SIG-M5 (cell line): Measurements from ENCODE around the gene LDHAL6B.
"Not testable (repeated sequence)": the region's sequence is repeated elsewhere in the genome, so short reads cannot be mapped to it uniquely, and the experiment has no call there.

ENCODE experiments used
- DNase-seq: peaks from one replicate; lab custom pipeline; 2025; lab: John Stamatoyannopoulos, UW

Gene LDHAL6B

GRCh38 chr15:59206623-59207183, at the start of gene LDHAL6B:
TSS of gene LDHAL6B (plus strand) at chr15:59206843. CDS start at chr15:59206941, 98 bp downstream.
- no peak for DNase-seq

DNA sequence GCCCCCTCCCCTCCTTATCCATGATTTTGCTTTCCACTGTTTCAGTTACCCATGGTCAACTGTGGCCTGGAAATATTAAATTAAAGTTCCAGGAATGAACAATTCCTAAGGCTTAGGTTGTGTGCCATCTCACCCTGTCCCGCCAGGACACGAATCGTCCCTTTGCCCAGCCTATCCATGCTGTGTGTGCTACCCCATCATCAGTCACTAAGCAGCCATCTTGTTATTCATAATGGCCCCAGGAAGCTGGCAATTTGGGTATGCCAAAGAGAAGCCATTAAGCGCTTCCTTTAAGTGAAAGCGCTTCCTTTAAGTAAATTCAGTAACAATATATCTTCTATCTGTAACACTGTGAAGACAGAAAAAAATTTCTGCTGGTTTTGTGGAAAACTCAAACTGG, 49.2 kb upstream of the LDHAL6B start:
- DNase-seq = no peak

GRCh38 chr15:59157840-59158700, 48.6 kb upstream of the LDHAL6B start:
- DNase-seq = no peak

GRCh38 chr15:59158701-59159034, 48.0 kb upstream of the LDHAL6B start:
- no peak for DNase-seq

DNA sequence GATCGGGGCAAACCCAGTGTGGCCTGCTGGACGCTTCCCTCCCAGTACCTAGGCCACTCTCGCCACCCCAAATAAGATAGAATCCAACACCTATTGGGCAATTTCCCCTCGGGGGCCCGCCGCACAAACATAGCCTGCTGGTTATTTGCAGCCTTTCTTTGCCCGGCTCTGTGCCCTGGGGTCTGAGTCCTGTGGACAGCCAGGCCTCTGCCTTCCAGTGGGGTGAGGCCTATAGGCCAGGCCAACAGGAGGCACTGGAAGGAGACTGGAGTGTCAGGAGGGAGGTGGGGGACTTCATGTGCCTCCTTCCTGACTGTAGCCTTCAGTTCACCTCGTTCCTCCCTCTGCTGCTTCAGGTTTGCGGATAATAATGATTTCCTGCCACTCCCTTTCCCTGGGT, 47.4 kb upstream of the LDHAL6B start:
- no peak for DNase-seq

DNA sequence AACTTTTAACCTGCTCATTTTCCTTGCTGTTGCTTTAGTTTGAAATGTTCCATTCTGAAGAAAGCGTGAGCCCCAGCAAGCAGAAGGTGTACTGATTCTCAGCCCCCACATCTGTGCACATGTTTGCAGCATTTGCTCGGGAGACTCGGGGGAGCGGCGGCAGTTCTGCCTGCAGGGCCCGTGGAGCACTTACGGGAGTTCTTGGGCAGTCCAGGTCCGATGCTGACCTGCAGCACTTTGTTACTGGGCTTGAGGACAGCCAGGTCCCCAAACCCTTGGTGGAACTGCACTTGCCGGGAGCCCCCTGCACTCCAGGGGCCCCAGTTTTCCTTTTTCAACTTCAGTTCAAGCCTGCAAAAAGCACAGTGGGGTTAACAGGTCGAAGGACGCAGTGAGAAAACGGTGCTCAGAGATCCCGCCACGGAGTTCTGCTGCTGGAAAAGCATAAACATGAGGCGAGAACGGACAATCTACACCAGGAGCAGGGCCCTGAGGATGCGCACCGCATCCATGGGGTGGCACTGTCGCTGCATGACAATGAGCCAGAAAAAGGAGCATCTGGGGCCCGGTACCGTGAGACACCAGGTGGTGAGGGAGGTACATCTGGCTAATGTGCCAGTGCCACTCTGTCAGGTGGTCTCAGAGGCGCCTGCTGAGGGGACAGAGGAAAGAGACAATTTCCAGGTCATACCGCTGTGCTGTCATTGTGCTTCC, 45.6 kb upstream of the LDHAL6B start:
- no peak for DNase-seq

- DNase-seq = not testable (repeated sequence)
Measured at GRCh38 chr15:59162080-59162479, 44.6 kb upstream of the LDHAL6B start.

DNA sequence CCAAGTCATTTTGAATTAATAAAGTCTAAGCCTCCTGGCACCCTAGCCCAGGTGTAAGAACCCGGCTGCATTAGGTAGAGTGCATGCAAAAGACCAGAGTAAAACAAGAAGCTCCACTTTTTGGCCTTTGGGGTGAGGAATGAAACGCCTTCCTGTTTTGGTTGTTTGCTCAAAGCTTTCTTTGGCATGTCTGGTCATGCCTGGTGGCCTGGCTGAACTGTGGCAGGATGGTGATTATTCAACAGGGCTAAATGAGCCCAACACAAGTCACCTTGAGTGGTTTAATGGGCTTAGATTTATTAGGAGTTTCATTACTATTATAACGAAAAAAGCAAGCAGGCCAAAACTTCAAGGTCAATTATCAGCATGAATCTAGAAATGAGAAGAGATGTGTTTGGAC, 40.9 kb upstream of the LDHAL6B start:
- DNase-seq = no peak

- DNase-seq = no peak
Measured at GRCh38 chr15:59166166-59166565, 40.5 kb upstream of the LDHAL6B start.

DNA sequence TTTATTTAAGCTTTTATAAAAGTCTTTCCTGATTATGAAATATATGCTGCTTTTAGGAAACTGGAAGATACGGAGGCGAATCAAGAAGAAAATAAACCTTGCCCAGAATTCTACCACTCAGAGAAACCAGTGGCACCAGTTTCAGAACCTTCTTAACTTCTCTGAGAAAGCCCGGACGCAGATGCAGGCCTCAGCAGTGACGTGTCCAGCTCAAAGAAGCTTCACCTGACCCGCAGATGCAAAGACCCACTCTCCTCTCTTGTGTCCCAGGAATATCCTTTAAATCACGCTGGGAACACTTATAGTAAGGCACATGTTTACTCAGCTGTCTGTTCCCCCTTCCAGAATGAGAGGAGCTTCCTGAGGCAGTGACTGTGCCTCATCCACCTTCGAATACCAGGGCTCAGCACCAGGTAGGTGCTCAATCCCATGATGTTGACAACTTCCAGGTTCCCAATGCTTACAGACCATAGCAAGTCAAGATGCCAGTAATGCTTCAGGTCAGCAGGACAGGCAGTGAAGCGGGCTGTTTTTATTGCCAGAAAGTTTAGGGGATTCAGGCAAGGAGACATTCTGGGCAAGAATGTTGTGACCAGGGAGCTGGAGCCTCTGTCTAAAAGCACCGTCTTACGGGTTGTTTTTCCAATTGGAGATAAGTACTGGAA, 39.9 kb upstream of the LDHAL6B start:
- DNase-seq = no peak

GRCh38 chr15:59168536-59168935, 38.1 kb upstream of the LDHAL6B start:
- DNase-seq = no peak

DNA sequence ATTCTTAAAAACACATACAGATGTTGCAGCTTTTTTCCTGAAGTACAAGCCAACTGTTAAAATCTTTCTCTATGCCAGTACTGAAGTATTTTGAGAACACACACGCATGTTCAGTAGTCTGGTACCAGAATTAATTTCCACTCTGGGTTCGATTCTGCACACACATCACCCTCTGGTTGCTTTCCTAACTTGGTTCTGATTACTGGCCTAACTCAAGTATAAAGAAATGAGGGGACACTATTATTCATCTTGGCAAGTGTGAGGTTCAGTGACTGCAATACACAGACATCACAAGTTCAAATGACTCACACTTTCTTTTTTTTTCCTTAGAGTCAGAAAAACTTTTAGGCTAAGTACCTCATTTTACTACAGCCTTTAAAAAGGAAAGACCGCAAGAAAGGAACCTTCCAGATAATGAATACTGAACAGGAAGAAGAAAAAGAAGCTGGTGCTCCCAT, 37.4 kb upstream of the LDHAL6B start:
- DNase-seq = no peak

- no peak for DNase-seq
Measured at GRCh38 chr15:59170295-59171066, 36.2 kb upstream of the LDHAL6B start.

- no peak for DNase-seq
Measured at GRCh38 chr15:59171067-59171397, 35.6 kb upstream of the LDHAL6B start.

DNA sequence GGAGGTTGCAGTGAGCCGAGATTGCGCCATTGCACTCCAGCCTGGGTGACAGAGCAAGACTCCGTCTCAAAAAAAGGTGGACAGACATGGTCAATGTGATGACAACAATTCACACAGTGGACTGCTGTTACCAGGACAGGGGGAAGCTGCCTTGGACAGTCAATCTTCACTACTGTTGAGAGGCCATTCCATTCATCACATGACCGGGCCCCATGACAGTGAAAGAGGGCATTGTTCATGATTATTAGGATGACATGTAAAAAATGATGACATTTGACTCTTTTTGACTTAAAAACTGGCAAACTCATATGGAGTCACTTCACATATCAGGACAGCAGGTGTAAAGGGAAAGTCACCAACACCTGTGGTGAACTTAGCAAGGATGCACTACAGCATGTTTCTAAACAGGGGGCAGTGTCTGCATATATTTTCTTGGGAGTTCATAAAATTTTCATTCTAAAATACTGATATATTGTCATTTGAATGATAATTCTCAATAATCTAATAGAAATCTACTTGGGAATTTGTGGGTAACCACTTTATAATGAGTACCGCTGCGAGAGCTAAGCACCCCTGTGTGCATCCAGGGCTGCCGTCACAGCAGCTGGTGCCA, 34.2 kb upstream of the LDHAL6B start:
- no peak for DNase-seq

DNA sequence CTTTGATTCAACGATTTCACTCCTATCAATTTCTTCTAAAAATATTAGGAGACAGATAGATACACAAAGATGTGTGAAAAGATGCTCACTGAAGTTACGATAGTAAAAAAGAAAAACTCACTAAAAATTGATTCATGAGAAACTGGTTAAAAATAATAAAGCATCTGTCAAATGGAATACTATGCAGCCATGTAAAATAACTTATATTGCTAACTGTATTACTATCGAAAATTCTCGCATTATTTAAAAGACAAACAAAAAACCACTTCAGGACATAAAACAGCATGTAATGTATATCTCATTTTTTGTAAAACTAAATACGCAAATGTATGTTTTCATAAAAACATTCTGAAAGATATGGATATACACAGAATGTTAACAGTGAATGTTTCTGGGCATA, 33.4 kb upstream of the LDHAL6B start:
- DNase-seq = no peak

- DNase-seq = no peak
Measured at GRCh38 chr15:59174151-59174834, 32.4 kb upstream of the LDHAL6B start.

GRCh38 chr15:59174835-59175831, 31.5 kb upstream of the LDHAL6B start:
- DNase-seq = no peak

DNA sequence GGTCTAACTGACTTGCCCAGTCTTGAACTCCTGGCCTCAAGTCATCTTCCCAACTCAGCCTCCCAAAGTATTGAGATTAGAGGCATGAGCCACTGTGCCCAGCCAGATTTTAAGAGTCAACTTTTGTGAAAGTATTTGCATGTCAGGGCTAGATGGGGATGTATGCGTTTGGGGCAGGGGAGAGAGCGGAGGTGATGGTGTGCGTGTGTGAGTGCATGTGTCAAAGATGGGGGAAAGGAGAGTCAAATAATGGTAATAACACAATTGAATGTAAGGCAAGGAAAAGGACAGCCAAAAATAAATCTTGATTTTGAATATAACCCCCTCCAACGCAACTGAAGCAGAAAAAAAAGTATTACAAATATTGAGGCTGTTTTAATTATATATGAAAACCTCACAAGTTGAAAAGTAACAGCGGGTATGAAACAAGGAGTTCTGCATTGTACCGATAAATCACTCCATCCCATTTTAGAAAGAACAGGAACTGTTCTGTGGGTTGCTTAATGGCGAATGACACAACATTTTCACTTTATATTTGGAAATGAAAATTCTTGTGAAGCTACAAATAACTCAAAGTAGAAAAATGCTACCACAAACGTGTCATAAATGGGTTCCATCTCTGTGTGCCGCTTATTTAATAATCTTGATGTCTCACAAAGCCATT, 29.9 kb upstream of the LDHAL6B start:
- DNase-seq = no peak
